A673 (cell line): ENCODE results near the gene B4GALT4.

Experiments used
- CTCF ChIP-seq: fragments of 300-800, 200-600 bp; sonication (generic); conservative IDR thresholded peaks from 2 replicates; pipeline ENCODE4 v1.5.1; 2017; ENCODE audit warnings: low read depth, mild to moderate bottlenecking, antibody characterized with exemption, low read length, moderate library complexity, mixed read lengths
- EZH2 ChIP-seq: fragments of 200-600 bp; sonication (generic); IDR thresholded peaks from 2 replicates; pipeline ENCODE4 v1.6.1; 2017; ENCODE audit warnings: borderline replicate concordance, low read depth, mild to moderate bottlenecking, mixed read lengths, antibody characterized with exemption, low read length; ENCODE audit not compliant: poor library complexity, severe bottlenecking

GRCh38 chr3:119239206-119239820 lies 1.4 kb downstream of the B4GALT4 start:
- TF ChIP-seq CTCF (no peak), EZH2 (no peak)
